T-helper 2 cell (primary cell): Measurements from ENCODE around the gene CD19.
A peak's percentile ranks its signal among the peaks of the same experiment; 100 is the strongest.
"Not testable (repeated sequence)": the region's sequence is repeated elsewhere in the genome, so short reads cannot be mapped to it uniquely, and the experiment has no call there.

ENCODE experiments used
- DNase-seq, 5 experiments: peaks; one replicate each; pipeline versions ENCODE4 v3.0.0 to v3.0.0-alpha.2; 2012 to 2022

CD19 gene

DNA sequence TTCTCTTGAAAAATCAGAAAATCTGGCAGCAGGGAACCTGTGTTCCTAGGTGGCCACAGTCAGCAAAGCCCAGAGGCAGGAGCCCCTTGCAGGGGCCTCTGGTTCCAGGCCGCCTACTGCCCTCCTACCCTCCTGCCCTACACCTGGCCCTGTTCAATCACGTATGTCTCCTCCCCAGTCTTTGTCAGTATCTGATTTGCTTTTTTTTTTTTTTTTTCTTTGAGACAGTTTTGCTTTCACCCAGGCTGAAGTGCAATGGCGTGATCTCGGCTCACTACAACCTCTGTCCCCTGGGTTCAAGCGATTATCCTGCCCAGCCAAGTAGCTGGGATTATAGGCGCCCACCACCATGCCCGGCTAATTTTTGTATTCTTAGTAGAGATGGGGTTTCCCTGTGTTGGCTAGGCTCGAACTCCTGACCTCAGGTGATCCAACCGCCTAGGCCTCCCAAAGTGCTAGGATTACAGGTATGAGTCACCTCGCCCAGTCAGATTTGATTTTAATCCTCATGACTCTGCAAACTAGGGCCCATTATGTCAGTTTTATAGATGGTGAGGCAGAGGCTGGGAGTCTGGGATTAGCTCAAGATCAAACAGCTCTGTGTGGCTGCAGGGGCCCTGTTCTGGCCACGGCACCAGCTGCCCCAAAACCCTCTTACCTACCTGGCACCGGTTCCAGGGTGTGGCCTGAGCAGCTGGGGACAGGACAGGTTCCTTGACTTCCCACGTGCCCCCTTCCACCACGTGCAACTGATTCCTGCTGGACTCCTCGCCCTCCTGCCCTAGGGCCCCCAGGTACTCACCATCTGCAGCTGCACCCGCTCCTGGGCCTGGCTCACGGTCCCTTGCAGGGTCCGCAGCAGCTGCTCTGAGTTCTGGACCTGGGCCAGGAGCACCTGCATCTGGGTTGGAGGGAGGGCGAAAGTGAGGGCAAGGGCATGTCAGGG lies 21.4 kb upstream of the CD19 start:
- peak in 1 of 5 experiments; percentile 18 for DNase-seq

DNA sequence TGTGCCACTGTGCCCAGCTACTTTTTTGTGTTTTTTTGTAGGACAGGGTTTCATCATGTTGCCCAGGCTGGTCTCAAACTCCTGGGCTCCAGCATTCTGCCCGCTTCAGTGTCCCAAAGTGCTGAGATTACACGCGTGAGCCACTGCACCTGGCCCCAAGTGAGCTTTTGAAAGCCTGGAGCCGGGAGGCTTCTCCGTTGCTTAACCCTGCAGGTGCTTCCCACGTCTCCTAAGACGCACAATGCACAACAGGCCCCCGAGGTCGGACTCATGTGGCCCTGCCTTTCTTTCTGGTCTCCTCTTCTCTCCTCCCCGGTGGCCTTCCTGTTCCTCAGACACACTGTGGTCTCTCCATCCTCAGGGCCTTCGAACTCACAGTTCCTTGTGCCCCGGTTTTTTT lies 19.2 kb upstream of the CD19 start:
- DNase-seq = no peak

DNA sequence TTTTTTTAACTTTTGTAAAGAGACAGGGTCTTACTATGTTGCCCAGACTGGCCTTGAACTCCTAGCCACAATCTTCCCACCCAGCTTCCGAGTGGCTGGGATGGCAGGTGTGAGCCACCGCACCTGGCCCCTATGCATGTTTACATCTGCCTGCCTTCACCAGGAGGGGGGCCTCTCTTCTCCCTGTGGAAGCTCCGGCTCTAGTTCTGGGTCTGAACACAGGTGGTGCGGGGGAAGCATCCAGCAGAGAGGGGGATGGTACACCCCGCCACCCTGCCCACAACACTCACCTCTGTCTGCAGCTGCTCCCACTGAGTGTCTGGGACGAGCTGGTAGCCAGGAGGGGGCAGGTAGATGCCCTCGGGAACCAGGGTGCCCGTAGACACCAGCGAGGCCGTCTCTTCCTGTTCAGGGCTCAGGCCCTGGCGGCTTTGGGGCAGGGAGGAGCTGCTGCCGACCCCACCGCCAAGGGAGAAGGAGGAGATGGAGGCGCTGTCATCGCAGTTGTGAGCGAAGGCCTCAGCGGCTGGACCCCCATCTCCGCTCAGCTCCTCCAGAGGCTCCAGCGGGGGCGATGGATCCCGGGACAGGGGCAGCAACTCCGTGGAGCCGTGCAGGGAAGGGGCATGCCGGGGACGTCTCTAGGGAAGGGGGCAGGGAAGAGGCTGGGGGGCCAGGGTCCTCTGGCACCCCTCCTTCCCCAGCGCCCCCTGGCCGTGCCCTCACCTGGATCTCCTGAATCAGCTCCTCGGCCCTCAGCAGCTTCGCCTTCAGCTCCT lies 17.6 kb upstream of the CD19 start:
- no peak for DNase-seq

DNA sequence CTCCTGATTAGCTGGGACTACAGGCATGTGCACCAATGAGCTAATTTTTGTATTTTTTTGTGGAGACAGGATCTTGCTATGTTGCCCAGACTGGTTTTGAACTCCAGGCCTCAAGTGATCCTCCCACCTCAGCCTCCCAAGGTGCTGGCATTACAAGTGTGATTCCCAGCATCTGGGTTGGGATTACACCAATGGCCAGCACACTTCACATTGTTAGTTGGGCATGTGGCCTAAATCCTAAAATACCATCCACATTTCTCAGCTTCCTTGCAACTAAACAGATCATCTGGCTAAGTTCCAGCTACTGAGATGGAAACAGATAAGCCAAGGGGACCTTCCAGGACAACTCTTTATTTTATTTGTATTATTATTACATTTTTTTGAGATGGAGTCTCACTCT lies 16.6 kb upstream of the CD19 start:
- DNase-seq = no peak

DNA sequence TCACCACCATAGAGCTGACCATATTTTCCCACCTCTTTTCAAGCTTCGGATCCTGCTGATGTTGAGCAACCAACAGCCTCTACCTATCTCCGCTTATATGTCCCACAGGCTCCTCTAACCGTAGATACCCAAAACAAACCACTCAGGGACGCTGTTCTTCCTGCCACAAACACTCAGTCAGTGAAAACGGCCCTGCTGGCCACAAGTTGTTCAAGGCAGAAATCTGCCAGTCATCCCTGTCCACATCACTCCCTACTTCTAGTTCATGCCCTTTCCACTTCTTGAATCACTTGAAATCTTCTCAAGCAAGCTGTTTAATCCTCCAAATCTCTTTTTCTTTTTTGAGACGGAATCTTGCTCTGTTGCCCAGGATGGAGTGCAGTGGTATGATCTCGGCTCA lies 14.7 kb upstream of the CD19 start:
- no peak for DNase-seq

DNA sequence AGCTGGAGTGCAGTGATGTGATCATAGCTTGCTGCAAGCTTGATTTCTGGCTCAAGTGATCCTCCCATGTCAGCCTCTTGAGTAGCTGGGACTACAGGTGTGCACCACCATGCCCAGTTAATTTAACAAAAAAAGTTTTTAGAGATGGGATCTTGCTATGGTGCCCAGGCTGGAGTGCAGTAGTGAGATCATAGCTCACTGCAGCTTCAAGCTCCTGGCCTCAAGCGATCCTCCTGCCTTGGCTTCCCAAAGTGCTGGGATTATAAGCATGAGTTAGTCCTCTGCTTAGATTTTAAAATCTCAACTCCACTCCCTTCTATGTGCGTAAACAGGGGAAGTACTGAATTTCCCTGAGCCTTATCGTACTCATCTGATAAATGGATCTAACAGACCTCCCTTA lies 13.1 kb upstream of the CD19 start:
- no peak for DNase-seq

DNA sequence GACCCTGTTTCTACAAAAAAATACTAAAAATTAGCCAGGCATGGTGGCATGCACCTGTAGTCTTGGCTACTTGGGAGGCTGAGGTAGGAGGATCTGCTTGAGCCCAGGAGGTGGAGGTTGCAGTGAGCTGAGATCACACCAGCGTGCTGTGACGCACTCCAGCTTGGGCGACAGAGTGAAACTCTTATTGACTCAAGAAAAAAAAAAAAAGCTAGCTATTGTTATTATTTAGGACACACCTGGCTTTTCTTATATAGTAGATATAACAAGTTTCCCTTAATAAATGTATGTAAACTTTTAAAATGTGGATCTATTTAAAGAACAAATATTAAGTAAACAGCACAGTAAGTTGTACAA lies 8.6 kb upstream of the CD19 start:
- no peak for DNase-seq

DNA sequence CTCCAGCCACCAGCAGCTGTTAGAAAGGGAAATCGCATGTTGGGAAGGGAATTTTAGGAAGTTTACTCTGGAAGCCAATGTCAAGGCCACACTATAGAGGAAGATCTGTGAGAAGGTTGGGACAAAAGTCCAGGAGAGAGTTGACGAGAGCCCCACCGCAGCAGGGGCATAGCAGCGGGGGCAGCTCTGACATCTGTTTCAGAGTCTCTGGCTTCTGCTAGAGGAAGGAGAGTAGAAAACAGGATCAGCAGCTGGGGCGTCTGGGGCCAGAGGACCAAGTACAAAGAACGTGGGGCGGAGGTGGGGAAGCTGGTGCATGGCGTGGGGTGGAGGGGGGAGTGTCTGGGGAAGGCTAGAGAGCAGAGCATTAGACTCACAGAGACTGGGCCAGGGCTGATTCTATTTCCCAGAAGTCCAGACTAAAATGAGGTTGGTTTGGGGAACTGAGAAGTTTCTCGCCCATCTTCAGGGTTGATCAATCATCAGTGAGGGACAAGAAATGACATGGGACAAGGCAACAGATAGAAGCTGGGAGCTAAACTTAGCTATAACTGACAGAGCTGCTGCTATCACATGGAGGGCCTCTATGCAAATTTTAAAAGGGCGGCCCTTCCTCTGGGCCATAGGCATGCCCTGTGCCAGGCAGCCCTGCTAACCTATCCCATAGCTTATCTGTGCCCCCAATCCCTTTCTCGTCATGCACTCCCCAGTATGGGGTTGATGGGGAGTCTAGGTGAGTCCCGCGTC lies 7.9 kb upstream of the CD19 start:
- DNase-seq = no peak

DNA sequence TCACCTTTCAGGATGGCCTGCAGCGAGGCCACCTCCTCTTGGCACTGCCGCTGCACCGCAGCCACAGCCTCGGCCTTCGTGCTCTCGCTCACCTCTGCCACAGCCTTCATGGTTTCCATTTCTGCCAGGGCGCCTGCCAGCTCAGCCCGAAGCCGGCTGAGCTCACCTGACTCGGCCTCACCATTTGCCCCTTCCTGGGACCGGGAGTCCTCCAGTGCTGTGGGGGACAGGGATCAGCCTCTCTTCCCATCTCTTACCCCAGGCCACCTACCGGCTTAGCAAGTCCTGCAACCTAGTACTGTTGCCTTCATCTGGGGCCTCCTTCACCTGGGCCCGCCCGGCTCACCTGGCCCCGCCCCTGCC lies 7.4 kb upstream of the CD19 start:
- no peak for DNase-seq

DNA sequence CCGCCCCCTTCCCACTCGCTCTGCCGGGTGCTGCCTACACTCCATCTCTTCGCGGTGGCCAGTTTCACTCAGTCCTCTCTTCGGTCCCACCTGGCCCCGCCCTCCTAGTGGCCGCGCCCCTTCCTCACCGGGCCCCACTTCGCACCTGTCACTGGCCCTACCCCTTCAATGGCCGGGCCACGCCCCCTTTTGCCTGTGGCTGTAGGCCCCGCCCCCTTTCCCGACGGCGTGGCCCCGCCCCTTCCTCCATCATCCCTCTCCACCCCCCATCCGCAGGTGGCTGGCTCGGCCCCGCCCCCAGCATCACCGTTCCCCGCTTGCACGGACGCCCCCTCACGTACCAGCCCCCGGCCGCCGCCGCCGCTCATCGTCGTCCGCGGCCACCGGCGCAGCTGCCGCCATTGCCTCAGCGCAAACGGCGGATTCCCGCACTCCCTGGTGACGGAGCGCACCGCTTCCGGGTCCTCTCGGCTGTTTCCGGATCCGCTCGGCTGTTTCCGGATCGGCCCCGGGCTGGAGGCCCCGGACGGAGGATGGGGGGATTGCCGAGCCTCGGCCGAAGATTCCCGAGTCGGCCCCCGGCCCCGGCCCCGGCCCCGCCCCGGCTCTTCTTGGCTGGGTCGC lies 6.9 kb upstream of the CD19 start, which contains the start of gene RABEP2:
Gene RABEP2, minus strand, starts transcription at position 477 of the 624 bp plus-strand sequence. Its CDS starts 75 bp downstream, at position 402.
- DNase-seq = peak; percentile 91 to 95 (median 92)

DNA sequence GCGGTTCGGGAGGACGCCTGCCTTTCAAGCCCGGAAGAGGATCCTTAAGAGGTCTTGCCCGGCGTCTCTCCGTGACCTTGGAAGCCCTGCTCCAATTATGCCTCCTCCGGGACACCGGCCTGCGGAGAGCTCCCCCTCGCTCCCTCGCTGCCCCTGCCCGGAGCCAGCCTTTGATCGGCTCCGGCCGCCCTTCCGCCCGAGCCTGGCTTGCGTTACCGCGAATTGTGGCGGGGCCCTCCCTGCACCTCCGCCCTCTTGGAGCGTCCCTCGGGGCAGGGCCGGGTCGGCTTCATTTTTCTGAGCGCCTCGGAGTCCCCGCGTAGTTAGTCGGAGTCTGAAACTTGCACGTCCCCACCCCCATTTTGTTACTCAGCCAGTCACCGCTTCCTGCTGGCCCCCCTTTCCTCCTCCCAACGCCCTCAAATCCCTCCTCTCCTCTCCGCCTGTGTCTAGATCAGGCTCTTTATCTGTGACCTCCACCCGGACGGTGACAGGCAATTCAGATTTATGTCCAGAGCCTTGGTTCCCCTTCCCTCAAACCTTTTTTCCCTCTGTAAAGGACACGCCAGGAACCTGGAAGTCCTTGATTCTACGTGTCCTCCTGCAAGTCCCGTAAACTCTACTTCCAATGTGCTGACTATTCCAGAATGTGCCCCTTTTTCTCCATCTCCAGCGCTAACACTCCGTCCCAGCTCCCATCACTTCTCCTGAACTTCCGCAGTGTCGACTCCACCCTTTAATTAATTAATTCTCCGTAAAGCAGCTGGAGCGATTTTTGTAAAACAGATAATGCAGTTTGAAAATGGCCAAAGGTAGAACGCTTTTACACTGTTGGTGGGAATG lies 6.2 kb upstream of the CD19 start:
- peak; percentile 43 to 92 (median 71) for DNase-seq

DNA sequence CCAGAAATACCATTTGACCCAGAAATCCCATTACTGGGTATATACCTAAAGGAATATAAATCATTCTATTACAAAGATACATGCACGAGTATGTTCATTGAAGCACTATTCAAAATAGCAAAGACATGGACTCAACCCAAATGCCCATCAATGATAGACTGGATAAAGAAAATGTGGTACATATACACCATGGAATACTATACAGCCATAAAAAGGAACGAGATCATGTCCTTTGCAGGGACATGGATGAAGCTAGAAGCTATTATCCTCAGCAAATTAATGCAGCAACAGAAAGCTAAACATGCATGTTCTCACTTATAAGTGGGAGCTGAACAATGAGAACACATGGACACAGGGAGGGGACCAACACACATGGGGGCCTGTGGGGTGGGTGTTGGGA lies 5.5 kb upstream of the CD19 start:
- not testable (repeated sequence) for DNase-seq

DNA sequence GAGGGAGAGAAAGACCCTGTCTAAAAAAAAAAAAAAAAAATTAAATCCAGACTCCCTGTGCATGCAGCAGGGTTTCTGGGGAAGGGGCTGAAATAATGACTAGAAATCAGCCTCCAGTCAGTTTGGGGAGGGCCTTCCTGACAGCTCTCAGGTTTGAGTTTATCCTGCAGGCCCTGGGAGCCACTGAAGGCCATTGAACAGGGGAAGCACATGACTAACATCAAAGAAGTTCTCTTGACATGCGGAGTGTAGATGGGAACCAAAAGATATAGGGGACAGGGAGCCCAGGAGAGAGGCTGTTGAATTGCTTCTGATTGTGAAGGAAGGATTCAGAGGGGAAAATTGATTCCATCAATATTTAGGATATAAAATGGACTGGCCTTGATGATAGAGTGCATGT lies 4.0 kb upstream of the CD19 start:
- DNase-seq = no peak

DNA sequence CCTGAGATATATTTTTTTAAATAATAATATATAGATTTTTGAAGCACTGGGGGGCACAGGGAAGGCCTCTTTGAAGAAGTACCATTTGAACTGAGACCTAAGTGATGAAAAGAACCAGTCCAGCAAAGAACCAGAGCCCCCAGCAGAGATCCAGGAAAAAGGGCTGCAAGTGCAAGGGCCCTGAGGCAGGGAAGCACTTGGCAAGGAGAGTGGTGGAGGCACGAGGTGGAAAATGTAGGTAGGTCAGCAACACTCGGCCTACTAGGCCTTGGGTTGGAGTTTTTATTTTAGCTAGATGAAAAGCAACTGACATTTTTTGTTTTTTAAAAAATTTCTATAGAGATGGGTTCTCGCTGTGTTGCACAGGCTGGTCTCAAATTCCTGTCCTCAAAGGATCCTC lies 1.6 kb upstream of the CD19 start:
- no peak for DNase-seq

DNA sequence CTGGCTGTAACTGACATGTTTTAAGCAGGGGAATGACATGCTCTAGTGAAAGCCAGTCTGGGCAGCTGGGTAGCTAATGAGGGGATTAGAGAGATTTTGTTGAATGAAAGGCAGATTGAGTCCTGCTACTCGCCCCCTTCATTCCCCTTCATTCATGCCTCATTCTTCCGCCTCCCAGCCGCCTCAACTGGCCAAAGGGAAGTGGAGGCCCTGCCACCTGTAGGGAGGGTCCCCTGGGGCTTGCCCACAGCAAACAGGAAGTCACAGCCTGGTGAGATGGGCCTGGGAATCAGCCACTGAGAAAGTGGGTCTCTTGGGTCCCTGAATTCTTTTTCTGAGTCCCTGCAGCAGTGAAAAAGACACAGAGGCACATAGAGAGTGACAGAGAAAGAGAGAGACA lies 1.1 kb upstream of the CD19 start:
- DNase-seq = peak in 1 of 5 experiments; percentile 13

DNA sequence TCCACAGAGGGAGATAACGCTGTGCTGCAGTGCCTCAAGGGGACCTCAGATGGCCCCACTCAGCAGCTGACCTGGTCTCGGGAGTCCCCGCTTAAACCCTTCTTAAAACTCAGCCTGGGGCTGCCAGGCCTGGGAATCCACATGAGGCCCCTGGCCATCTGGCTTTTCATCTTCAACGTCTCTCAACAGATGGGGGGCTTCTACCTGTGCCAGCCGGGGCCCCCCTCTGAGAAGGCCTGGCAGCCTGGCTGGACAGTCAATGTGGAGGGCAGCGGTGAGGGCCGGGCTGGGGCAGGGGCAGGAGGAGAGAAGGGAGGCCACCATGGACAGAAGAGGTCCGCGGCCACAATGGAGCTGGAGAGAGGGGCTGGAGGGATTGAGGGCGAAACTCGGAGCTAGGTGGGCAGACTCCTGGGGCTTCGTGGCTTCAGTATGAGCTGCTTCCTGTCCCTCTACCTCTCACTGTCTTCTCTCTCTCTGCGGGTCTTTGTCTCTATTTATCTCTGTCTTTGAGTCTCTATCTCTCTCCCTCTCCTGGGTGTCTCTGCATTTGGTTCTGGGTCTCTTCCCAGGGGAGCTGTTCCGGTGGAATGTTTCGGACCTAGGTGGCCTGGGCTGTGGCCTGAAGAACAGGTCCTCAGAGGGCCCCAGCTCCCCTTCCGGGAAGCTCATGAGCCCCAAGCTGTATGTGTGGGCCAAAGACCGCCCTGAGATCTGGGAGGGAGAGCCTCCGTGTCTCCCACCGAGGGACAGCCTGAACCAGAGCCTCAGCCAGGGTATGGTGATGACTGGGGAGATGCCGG lies 769 bp downstream of the CD19 start:
- DNase-seq = no peak

DNA sequence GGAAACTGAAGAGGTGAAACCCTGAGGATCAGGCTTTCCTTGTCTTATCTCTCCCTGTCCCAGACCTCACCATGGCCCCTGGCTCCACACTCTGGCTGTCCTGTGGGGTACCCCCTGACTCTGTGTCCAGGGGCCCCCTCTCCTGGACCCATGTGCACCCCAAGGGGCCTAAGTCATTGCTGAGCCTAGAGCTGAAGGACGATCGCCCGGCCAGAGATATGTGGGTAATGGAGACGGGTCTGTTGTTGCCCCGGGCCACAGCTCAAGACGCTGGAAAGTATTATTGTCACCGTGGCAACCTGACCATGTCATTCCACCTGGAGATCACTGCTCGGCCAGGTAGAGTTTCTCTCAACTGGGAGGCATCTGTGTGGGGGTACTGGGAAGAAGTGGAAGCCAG lies 1.4 kb downstream of the CD19 start:
- no peak for DNase-seq

DNA sequence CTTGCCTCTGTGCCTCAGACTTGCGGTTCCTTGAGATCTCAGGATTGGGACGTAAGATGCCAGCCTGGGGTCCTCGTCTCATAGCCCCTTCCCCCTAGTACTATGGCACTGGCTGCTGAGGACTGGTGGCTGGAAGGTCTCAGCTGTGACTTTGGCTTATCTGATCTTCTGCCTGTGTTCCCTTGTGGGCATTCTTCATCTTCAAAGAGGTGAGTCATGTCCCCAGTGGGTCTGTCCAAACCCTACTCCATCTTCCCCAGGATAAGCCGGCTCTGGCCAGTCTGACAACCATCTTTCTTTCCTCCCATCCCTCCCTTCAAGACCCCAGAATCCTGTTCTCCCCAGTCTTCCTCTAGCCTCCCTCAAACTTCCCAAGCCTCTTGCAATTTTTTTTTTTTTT lies 3.6 kb downstream of the CD19 start:
- DNase-seq = no peak

DNA sequence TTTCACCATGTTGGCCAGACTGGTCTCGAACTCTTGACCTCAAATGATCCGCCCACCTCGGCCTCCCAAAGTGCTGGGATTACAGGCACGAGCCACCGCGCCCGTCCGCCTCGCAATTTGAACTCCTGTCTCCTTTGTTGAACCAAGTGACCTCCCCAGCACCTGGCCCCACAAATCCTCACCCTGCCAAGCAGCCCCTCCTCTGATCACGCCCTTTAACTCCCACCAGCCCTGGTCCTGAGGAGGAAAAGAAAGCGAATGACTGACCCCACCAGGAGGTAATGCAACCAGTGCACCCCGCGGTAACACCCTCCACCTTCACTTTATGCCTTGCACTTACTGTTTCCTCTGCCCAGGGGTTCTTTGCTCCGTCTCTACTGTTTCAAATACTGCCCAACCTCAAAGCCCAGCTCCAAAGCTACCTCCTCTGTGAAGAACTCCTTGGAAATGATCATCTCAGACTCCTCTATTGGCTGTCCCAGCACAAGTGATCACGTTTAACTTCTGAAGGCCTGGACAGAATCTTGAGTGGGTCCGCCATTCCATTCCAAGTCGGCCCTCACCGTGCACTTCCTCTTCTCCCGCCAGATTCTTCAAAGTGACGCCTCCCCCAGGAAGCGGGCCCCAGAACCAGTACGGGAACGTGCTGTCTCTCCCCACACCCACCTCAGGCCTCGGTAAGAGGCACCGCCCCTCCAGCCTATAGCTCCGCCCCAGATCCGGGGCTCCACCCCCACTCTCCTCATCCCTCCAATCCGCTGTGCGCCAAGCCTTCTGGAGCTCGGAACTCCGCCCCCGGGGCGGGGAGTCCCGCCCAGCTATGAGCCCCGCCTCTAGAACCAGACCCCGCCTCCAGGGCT lies 4.4 kb downstream of the CD19 start:
- DNase-seq = peak; percentile 67 to 79 (median 75)

DNA sequence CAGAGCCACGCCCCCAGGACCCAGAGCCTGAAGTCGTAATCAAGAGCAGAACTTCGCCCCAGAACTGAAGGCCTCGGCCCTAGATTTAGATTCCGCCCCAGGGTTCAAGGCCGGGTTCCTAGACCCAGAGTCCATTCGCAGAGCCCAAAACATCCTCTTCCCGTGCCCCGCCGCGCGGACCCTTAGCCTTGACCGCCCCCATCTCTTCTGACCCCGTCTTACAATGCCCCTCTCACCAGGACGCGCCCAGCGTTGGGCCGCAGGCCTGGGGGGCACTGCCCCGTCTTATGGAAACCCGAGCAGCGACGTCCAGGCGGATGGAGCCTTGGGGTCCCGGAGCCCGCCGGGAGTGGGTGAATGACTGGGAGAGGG lies 5.0 kb downstream of the CD19 start:
- no peak for DNase-seq
